HG03558 (cell line): ENCODE data around the gene CTNNA1.
A peak's percentile ranks its signal among the peaks of the same experiment; 100 is the strongest.
"Not testable (repeated sequence)": the region's sequence is repeated elsewhere in the genome, so short reads cannot be mapped to it uniquely, and the experiment has no call there.

Experiments
- ATAC-seq: cut with Tn5 transposase; IDR thresholded peaks from one replicate; pipeline ENCODE4 v1.9.1; 2021; ENCODE audit warnings: moderate number of reproducible peaks; ENCODE audit not compliant: unreplicated experiment; ENCODE audit errors: extremely low read depth

CTNNA1 gene

GRCh38 chr5:138754699-138755057 is 1.5 kb downstream of the CTNNA1 start:
- no peak for ATAC-seq

DNA sequence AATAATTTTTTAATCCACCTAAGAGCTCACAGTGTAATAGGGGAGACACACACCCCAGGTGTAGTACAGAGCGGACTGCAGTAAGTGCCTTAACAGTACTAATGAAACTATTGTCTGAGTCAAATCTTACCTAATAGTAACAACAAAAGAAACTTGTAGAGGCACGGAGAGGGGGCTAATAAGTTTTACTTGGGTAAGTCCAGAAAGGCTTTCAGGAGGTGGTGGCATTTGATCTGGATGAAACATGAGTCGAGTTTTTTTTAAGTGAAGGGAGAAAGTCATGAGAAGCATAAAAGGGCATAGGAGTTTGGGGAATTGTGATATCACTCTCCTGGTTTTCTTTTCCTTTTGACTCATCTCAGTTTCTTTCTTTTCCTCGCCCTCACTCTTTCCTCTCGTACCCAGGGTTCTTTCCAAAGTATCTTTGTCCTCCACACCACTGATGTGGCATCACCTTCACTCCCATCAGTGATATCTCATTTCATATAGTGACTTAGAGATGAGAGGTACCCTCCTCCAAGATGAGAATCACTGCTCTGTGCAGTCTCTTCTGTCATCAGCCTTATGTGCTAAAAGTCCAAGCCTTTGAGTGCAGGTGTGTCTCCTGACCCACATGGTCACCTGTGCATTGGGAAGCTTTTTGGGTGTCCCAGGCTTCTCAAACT is 2.0 kb downstream of the CTNNA1 start:
- ATAC-seq: peak; percentile 54

DNA sequence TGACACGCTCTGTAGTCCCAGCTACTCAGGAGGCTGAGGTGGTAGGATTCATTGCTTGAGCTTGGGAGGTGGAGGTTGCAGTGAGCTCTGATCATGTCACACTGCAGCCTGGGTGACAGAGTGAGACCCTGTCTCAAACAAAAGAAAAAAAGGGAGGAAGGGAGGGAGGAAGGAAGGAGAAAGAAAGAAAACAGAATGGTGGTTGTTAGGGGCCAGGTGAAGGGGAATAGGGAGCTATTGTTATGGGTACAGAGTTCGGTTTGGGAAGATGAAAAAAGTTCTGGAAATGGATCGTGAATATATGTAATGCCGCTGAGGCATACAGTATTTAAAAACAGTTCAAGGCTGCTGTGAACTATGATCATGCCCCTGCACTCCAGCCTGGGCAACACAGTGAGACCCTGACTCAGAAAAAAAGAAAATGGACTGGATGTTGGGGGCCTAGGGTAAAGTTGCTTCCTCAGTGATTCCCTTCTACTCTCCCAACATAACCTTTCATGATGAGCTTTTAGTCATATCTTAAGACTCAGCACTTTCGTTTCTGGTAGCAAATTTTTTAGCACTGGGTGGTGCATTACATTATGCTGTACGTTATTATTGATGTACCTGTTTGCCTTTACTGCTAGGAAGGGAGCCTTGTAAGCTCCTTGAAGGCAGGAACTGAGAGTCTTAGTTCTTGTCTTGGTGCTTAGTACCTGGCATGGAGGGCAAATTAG is 4.0 kb downstream of the CTNNA1 start:
- ATAC-seq: no peak

DNA sequence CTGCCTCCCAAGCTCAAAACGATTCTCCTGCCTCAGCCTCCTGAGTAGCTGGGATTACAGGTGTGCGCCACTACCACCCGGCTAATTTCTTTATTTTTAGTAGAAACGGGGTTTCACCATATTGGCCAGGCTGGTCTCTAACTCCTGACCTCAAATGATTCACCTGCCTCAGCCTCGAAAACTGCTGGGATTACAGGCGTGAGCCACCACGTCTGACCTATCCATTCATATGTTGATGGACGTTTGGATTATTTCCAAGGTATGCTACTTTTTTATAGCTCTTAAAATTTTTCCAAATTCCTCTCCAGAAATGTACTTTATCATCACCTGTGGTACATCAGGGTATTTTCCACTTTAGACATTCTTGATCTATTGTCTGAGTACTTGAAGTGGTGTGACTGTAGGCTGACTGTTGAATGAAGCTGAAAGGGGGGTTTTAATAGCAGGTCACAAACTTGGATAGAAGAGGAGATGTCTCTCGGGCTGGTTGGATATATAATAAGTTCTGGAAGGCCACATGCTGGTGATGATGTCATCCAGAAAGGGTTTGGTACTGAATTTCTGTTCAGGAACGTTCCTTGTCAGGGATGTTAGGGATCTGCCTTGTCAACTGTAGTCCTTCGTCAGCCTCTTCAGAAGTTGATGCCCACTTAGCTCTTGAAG is 7.4 kb downstream of the CTNNA1 start:
- no peak for ATAC-seq

- not testable (repeated sequence) for ATAC-seq
These were observed 7.9 kb downstream of the CTNNA1 start for GRCh38 chr5:138761115-138761514.

DNA sequence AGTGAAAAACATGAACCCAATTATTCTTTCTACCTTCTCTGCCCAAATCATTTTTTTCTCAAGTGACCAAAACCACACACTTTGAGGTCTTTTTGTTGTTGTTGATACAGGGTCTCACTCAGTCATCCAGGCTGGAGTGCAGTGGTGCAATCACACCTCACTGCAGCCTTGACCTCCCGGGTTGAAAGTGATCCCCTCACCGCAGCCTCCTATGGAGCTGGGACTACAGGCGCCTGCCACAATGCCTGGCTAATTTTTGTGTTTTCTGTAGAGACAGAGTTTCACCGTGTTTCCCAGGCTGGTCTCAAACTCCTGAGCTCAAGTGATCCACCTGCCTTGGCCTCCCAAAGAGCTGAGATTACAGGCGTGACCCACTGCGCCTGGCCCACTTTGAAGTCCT is 8.4 kb downstream of the CTNNA1 start:
- ATAC-seq: not testable (repeated sequence)

- no peak for ATAC-seq
These were observed 8.9 kb downstream of the CTNNA1 start for GRCh38 chr5:138762110-138762509.

DNA sequence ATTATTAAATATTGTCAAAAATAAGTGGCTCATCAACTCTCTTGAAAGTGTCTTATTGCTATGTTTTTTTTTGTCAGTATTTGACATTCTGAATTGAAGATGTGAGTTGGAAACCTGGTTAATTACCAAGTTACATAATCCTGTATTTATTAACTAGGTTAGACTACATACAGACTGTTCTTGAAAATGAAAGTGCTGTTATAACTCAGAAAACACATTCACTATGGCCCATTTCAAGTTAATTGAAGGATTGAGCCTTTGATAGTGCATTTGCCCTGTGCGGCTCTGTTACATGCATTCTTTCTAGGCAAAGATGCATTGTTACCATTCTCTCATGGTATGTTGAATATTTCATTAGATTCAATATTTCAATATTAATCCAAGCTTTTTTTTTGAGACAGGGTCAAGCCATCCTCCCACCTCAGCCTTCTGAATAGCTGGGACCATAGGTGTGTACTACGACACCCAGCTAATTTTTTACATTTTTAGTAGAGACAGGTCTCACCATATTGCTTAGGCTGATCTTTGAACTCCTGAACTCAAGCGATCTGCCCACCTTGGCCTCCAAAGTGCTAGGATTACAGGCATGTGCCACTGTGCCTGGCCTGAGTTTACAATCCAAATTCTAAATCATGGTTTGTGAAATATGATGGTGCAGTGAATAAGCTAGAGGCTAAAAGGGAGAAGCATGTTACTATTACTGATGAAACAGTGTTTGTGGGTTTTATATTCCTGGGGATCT is 10.0 kb downstream of the CTNNA1 start:
- no peak for ATAC-seq

DNA sequence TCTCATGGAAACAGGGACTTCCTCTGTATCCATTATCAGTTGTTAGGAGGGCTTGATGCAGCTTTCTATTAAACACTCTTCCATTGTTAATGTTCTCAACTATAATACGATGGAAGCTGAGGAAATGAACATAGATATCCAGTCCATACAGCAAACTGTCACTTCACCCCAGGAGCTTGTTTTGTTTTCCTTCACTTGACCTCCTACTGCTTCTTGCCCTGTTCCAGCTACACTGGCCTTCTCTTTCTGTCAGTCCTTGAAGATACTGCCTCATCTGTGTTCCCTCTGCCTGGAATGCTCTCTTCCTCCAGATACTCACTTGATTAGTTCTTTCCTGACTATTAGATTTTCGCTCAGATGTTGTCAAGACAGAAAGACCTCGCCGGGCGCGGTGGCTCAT is 17.1 kb downstream of the CTNNA1 start:
- ATAC-seq: no peak

DNA sequence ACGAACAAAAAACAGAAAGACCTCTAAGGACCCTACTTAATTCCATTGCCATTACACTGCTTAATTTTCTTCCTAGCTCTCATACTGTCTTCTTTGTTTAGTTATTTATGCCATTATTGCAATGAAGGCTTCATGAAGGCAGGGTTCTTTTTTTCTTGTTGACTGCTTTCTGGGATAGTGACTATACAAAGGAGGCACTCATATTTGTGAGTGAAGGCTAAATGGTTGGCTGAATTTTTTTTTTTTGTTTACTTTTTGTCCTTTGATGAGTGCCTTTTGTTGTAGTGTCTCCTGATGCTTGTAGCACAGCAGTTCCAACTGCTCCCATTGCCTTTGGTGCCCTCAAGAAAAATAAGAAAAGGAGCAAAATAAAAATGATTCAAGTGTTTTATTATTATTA is 17.8 kb downstream of the CTNNA1 start:
- no peak for ATAC-seq

GRCh38 chr5:138772986-138773594 is 19.9 kb downstream of the CTNNA1 start:
- no peak for ATAC-seq

GRCh38 chr5:138773624-138774023 is 20.4 kb downstream of the CTNNA1 start:
- not testable (repeated sequence) for ATAC-seq

DNA sequence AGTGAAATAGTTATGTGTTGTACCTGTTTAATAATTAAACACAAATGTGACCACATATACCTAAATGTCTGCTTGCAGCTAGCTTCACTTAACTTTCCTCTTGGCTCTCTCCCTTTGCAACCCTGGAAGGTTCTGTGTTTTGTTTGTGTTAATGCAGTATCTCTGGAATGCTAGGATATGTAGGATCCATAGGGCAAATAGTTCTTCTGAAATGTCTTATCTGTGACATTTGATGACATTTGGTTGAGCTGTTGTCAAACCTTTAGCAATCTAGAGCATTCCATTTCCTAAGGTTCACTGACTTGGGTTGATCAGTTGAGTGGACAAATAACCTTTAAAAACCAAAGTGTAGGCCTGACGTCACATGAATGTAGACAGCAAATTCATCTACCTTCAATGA is 21.8 kb downstream of the CTNNA1 start:
- no peak for ATAC-seq

DNA sequence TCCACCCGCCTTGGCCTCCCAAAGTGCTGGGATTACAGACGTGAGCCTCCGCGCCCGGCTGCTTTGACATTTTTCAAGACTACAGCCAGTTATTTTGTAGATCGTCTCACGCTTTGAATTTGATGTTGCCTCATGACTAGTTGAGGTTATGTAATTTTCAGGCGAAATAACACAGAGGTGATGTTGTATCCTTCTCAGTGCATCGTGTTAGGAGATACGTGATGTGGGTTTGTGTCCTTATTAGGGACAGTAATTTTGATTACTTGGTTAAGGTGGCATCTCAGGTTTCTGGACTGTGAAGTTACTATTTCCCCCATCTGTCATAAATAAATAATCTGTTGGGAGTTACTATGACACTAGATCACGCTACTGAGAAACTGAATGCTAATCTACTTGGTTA is 25.0 kb downstream of the CTNNA1 start:
- ATAC-seq: no peak

- no peak for ATAC-seq
These were observed 30.8 kb downstream of the CTNNA1 start for GRCh38 chr5:138783976-138784375.

GRCh38 chr5:138784590-138784989 is 31.4 kb downstream of the CTNNA1 start:
- no peak for ATAC-seq

GRCh38 chr5:138789771-138790242 is 36.6 kb downstream of the CTNNA1 start:
- ATAC-seq: no peak

DNA sequence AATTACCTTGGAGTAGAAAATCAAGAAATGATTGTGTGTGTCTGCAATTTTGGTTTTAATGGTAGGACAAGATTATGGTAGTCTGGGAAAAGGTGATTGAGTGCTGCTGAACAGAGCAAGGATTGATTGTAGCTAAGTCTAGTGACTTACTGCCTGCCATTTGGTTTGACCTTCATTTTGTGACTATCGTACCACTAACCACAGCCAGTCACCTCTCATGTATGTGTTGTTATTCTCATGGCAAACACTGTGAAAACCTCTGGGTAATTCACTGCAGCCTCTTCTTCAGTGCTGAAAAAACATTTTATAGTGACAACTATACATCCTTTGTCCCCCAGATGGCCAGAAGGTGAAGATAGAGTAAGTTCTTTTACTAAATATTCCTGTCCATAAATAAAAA is 37.5 kb downstream of the CTNNA1 start:
- ATAC-seq: no peak

- ATAC-seq: no peak
These were observed 39.1 kb downstream of the CTNNA1 start for GRCh38 chr5:138792195-138792790.

GRCh38 chr5:138793575-138793974 is 40.4 kb downstream of the CTNNA1 start:
- no peak for ATAC-seq
